ENCODE measurements around the gene PRPSAP2.

The PRPSAP2 gene

GRCh38 chr17:18963126-18964017 is 105.4 kb downstream of the PRPSAP2 start:
- no peak for DNase-seq (ENCODE audit: low spot score)

GRCh38 chr17:18964018-18964351 is 106.1 kb downstream of the PRPSAP2 start:
- DNase-seq (ENCODE audit: low spot score): no peak

- no peak for DNase-seq (ENCODE audit: low spot score)
These were observed 106.6 kb downstream of the PRPSAP2 start for GRCh38 chr17:18964550-18964949.

GRCh38 chr17:18965530-18966236 is 107.8 kb downstream of the PRPSAP2 start:
- no peak for DNase-seq (ENCODE audit: low spot score)

- no peak for DNase-seq (ENCODE audit: low spot score)
These were observed 109.1 kb downstream of the PRPSAP2 start for GRCh38 chr17:18966831-18967624.

GRCh38 chr17:18967916-18968315 is 110.0 kb downstream of the PRPSAP2 start:
- no peak for DNase-seq (ENCODE audit: low spot score)

GRCh38 chr17:18968345-18968744 is 110.4 kb downstream of the PRPSAP2 start:
- DNase-seq (ENCODE audit: low spot score): no peak

GRCh38 chr17:18968945-18969887 is 111.3 kb downstream of the PRPSAP2 start:
- DNase-seq (ENCODE audit: low spot score): no peak

- no peak for DNase-seq (ENCODE audit: low spot score)
These were observed 112.9 kb downstream of the PRPSAP2 start for GRCh38 chr17:18970582-18971480.

- no peak for DNase-seq (ENCODE audit: low spot score)
These were observed 113.9 kb downstream of the PRPSAP2 start for GRCh38 chr17:18971801-18972200.

GRCh38 chr17:18974407-18975149 is 116.6 kb downstream of the PRPSAP2 start:
- DNase-seq (ENCODE audit: low spot score): no peak

GRCh38 chr17:18975597-18975996 is 117.7 kb downstream of the PRPSAP2 start:
- DNase-seq (ENCODE audit: low spot score): no peak

GRCh38 chr17:18976201-18976600 is 118.3 kb downstream of the PRPSAP2 start:
- DNase-seq (ENCODE audit: low spot score): no peak

GRCh38 chr17:18977021-18977420 is 119.1 kb downstream of the PRPSAP2 start:
- no peak for DNase-seq (ENCODE audit: low spot score)

GRCh38 chr17:18977646-18978045 is 119.7 kb downstream of the PRPSAP2 start:
- no peak for DNase-seq (ENCODE audit: low spot score)

- no peak for DNase-seq (ENCODE audit: low spot score)
These were observed 120.1 kb downstream of the PRPSAP2 start for GRCh38 chr17:18978050-18978449.

- no peak for DNase-seq (ENCODE audit: low spot score)
These were observed 120.7 kb downstream of the PRPSAP2 start for GRCh38 chr17:18978655-18979054.

All from CD4-positive, alpha-beta T cell treated with Interleukin-15 for 4 hours (primary cell).